ENCODE measurements around the gene GOLT1B. TPM values are rescaled to one million over a fixed set of nuclear protein-coding genes. Genes with fewer than 3 reads are reported as not detected.

The GOLT1B gene
- total RNA-seq, 1 donor from 2014 or later = 32.4 TPM

DNA sequence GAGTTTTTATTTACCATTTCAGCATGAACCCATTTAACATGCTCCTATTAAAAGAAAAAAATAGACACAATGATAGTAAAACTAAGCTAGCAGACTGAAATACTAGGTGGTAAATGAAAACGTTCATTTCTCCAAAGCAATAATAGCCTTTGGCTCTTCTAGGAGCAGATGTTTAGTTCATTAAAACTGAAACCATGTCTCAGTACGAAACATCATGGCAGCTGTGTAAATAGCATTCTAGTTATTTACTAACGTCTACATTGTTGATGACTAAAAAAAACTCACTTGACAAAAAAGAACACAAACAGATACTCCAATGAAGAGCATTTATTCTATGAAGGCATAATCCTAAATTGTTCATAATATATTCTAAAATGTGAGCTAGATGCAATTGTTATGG, 18.1 kb upstream of the GOLT1B start:
- no peaks in the 10 kb centered on the region for H3K9me3 Mint-ChIP-seq (ENCODE audit: unreplicated experiment)

DNA sequence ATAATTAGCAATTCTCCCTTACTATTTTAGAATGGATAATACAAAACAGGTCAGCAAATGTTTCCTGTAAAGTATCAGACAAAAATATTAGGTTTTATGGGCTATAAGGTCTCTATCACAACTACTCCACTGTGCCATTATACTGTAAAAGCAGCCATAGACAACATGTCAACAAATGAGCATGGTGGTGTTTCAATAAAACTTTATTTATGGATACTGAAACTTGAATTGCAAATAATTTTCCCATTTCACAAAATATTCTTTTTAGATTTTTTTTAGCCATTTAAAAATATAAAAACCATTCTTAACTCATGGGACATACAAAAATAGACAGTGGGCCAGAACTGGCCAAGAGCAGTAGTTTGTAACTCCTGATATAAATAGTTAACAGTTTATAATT, 15.6 kb upstream of the GOLT1B start:
- H3K27ac Mint-ChIP-seq (ENCODE audit: unreplicated experiment) = no peak overlapping the region
- no peaks in the 10 kb centered on the region for H3K9me3 Mint-ChIP-seq (ENCODE audit: unreplicated experiment)
- H3K4me3 Mint-ChIP-seq (ENCODE audit: unreplicated experiment) = no peak overlapping the region
- H3K4me1 Mint-ChIP-seq (ENCODE audit: unreplicated experiment) = no peaks in the 10 kb centered on the region
- H3K27me3 Mint-ChIP-seq (ENCODE audit: unreplicated experiment) = no peaks in the 10 kb centered on the region
- TF ChIP-seq, protein P1, sequence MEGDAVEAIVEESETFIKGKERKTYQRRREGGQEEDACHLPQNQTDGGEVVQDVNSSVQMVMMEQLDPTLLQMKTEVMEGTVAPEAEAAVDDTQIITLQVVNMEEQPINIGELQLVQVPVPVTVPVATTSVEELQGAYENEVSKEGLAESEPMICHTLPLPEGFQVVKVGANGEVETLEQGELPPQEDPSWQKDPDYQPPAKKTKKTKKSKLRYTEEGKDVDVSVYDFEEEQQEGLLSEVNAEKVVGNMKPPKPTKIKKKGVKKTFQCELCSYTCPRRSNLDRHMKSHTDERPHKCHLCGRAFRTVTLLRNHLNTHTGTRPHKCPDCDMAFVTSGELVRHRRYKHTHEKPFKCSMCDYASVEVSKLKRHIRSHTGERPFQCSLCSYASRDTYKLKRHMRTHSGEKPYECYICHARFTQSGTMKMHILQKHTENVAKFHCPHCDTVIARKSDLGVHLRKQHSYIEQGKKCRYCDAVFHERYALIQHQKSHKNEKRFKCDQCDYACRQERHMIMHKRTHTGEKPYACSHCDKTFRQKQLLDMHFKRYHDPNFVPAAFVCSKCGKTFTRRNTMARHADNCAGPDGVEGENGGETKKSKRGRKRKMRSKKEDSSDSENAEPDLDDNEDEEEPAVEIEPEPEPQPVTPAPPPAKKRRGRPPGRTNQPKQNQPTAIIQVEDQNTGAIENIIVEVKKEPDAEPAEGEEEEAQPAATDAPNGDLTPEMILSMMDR (IDR thresholded peaks at IDR 0.05; ENCODE audit: unreplicated experiment) = no peak
- DNase-seq (ENCODE audit: low spot score) = no peak
- H3K36me3 Mint-ChIP-seq (ENCODE audit: low read depth, unreplicated experiment) = peaks cover 18% of the 10 kb centered on the region

More for the DNA sequence above, 18.1 kb upstream of the GOLT1B start:
- H3K36me3 Mint-ChIP-seq (ENCODE audit: low read depth, unreplicated experiment) = peaks cover 7% of the 10 kb centered on the region
- DNase-seq (ENCODE audit: low spot score) = no peak
- no peak overlapping the region for H3K4me3 Mint-ChIP-seq (ENCODE audit: unreplicated experiment)
- no peaks in the 10 kb centered on the region for H3K4me1 Mint-ChIP-seq (ENCODE audit: unreplicated experiment)
- H3K27ac Mint-ChIP-seq (ENCODE audit: unreplicated experiment) = no peak overlapping the region
- no peaks in the 10 kb centered on the region for H3K27me3 Mint-ChIP-seq (ENCODE audit: unreplicated experiment)
- TF ChIP-seq, protein P1 (IDR thresholded peaks at IDR 0.05; ENCODE audit: unreplicated experiment) = no peak

DNA sequence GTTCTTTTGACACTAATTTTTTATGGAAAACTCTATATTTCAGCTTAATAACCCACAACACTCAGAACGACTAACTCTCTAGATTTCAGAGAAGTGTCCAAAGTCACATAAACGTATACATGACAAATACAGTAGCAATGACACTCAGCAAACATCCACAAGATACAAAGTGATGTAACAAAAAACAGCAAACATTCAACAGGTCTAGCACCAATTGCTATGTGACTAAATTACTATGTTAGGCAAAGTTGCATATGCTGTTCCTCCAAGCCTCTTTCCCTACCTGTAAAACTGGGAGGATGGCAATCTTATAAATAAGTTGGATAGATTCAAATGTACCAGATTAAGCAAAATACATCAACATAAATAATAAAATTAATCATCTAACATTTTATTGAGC, 1.8 kb upstream of the GOLT1B start:
- H3K4me3 Mint-ChIP-seq (ENCODE audit: unreplicated experiment) = no peak overlapping the region
- H3K27ac Mint-ChIP-seq (ENCODE audit: unreplicated experiment) = no peak overlapping the region
- TF ChIP-seq, protein P1 (IDR thresholded peaks at IDR 0.05; ENCODE audit: unreplicated experiment) = no peak
- H3K4me1 Mint-ChIP-seq (ENCODE audit: unreplicated experiment) = peaks cover 11% of the 10 kb centered on the region
- no peaks in the 10 kb centered on the region for H3K27me3 Mint-ChIP-seq (ENCODE audit: unreplicated experiment)
- H3K36me3 Mint-ChIP-seq (ENCODE audit: low read depth, unreplicated experiment) = peaks cover 20% of the 10 kb centered on the region
- no peaks in the 10 kb centered on the region for H3K9me3 Mint-ChIP-seq (ENCODE audit: unreplicated experiment)
- DNase-seq (ENCODE audit: low spot score) = no peak

DNA sequence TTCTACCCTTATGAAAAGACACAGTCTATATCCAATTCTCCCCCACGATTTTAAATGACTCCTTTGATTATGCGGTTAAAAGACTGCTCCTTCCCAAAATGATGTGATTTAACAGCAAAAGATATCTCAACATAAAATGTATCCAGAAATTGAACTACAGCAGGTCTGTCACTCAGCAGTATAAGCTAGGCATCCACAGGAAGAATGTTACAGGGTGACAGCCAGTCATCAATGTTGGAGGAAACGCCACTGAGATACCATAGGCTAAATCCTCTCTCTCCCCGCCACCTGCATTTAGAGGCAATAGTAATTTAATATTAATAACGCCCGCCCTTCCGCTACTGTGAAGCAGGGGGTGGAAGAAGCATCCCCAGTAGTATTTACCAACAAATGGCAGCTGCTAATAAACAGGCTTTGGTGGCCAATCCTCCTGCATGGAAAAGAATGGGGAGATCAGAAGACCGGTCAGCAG, 767 bp upstream of the GOLT1B start:
- TF ChIP-seq, protein P1 (IDR thresholded peaks at IDR 0.05; ENCODE audit: unreplicated experiment) = no peak
- Mint-ChIP-seq H3K36me3 (ENCODE audit: low read depth, unreplicated experiment) (peaks cover 13% of the 10 kb centered on the region), H3K4me3 (ENCODE audit: unreplicated experiment) (no peak overlapping the region), H3K4me1 (ENCODE audit: unreplicated experiment) (peaks cover 11% of the 10 kb centered on the region), H3K27ac (ENCODE audit: unreplicated experiment) (no peak overlapping the region), H3K9me3 (ENCODE audit: unreplicated experiment) (no peaks in the 10 kb centered on the region), H3K27me3 (ENCODE audit: unreplicated experiment) (no peaks in the 10 kb centered on the region)
- no peak for DNase-seq (ENCODE audit: low spot score)

DNA sequence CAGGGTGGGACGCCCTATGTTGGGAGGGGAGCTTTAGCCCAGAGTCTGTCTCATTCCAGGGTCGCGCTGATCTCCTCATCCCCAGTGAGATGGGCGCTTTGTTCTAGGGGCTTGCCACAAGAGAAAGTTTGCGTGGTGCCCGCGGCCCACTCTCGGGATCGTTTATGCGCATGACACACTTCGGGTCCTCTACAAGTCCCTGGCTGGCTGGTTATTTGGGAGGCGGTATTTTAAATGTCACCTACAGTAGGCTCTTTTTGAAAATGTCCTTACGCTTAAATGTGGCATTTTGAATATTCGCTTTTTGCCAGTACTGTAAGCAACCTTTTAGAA, 541 bp downstream of the GOLT1B start:
- no peak overlapping the region for H3K27ac Mint-ChIP-seq (ENCODE audit: unreplicated experiment)
- no peak overlapping the region for H3K4me3 Mint-ChIP-seq (ENCODE audit: unreplicated experiment)
- no peaks in the 10 kb centered on the region for H3K9me3 Mint-ChIP-seq (ENCODE audit: unreplicated experiment)
- no peaks in the 10 kb centered on the region for H3K27me3 Mint-ChIP-seq (ENCODE audit: unreplicated experiment)
- no peak for DNase-seq (ENCODE audit: low spot score)
- peaks cover 11% of the 10 kb centered on the region for H3K4me1 Mint-ChIP-seq (ENCODE audit: unreplicated experiment)
- peaks cover 5% of the 10 kb centered on the region for H3K36me3 Mint-ChIP-seq (ENCODE audit: low read depth, unreplicated experiment)
- TF ChIP-seq, protein P1 (IDR thresholded peaks at IDR 0.05; ENCODE audit: unreplicated experiment) = no peak
